HG03439 (cell line): Measurements from ENCODE around the gene OR10G2.
"Not testable (repeated sequence)": the region's sequence is repeated elsewhere in the genome, so short reads cannot be mapped to it uniquely, and the experiment has no call there.

ENCODE experiments used
- ATAC-seq: cut with Tn5 transposase; IDR thresholded peaks from one replicate; pipeline ENCODE4 v1.9.1; 2021; ENCODE audit warnings: mild to moderate bottlenecking, moderate library complexity; ENCODE audit not compliant: unreplicated experiment

The OR10G2 gene, protein sequence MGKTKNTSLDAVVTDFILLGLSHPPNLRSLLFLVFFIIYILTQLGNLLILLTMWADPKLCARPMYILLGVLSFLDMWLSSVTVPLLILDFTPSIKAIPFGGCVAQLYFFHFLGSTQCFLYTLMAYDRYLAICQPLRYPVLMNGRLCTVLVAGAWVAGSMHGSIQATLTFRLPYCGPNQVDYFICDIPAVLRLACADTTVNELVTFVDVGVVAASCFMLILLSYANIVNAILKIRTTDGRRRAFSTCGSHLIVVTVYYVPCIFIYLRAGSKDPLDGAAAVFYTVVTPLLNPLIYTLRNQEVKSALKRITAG

DNA sequence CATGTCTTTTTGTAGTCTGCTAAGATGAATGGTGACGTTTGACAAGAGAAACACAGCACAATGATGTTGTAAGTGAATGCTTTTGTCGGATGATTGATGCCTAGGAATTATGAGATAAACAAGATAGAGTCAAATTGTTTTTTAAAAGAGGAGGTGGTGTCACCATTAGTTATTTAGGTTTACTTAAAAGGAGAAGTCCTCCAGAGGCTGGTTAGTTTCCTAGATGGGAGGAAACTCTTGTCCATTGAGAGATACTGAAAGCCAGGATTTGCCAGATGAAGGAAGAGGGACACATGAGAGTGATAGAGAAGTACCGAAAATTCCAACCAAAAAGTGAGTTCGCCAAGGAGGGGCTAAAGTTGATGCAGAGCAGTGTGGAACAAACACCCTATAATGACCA lies at the start of gene OR10G2:
TSS of gene OR10G2 (minus strand) at position 101 of the 400 bp plus-strand sequence. CDS start at position 3, 98 bp downstream.
- ATAC-seq = no peak

GRCh38 chr14:21680072-21680471 lies 45.3 kb upstream of the OR10G2 start:
- ATAC-seq = no peak

- no peak for ATAC-seq
Observed at GRCh38 chr14:21675566-21675965, 40.8 kb upstream of the OR10G2 start.

DNA sequence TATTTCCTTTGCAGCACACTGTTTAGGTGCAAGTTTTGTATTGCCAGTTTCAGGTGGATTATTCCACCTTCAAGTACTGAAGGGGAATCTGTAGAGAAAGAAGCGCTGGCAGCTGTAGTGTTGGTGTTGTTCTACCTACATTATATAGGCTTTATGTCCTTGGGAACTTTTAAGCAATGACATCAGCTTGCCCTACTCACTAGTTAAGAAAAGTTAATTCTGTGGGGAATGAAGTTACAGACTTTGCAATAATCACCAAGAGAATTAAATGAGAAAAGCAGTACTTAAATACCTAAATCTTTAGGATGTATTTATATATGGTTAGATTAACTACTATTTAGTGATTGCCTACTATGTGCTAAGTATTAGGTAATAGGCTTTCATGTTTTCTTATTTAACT lies 39.0 kb upstream of the OR10G2 start, which contains the start of gene OR4E1:
TSS of gene OR4E1 (minus strand) at position 101 of the 400 bp plus-strand sequence. CDS start 2,883 bp downstream, outside the sequence.
- ATAC-seq = no peak

- ATAC-seq = no peak
Observed at GRCh38 chr14:21672116-21672515, 37.4 kb upstream of the OR10G2 start.

DNA sequence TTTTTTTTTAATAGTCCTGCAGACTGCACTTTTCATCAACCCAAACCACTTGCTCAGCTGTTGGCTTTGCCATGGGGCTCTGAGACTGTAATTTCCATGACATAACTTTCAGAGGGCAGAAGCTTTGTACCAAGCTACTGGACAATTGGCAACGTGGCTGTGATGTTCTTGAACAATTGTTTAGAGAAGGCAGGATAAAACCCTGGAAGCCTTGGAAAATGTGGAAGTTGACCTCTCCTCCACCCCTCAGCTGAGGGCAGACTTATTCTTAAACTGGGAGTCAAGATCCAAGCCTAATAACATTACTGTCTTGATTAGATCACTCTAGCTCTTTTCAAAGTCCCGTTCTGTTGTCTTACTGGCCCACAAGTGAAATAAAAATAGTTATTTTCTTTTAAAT lies 36.6 kb upstream of the OR10G2 start:
- no peak for ATAC-seq

DNA sequence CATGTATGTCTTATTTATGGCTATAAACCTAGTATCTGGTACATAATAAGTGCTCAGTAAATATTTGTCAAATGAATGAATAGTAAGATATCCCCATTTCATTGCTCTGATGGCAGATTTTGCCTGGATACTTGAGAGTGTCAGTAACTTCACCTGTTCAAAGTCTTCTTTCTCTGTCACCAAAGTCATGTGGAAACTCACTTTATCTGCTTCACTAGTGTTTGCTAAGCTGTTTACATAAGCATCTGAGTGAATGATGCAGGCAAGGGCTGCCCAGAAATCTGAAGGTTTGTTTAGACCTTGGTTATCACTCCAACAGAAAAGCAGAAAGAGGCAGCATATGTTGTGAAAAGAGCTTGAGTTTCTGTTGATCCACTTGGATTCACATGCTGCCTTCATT lies 34.5 kb upstream of the OR10G2 start:
- ATAC-seq = no peak

GRCh38 chr14:21668377-21668776 lies 33.6 kb upstream of the OR10G2 start:
- no peak for ATAC-seq

DNA sequence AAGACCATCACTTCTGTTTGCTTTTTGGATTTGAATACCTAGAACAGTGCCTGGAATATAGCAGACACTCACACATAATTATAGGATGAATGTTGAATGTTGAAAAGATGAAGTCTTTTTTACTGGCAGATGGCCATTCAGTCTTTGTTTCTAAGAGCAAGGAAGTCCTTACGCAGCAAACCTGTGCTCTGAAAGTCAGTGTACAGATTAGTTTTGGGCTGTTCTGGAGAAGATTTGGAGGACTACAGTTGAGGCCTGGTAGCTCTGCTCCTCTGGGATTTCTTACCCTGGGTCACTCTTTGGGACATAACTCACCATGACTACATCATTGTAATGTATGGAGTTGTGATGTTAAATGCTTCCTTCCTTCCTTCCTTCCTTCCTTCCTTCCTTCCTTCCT lies 22.2 kb upstream of the OR10G2 start:
- ATAC-seq = no peak

DNA sequence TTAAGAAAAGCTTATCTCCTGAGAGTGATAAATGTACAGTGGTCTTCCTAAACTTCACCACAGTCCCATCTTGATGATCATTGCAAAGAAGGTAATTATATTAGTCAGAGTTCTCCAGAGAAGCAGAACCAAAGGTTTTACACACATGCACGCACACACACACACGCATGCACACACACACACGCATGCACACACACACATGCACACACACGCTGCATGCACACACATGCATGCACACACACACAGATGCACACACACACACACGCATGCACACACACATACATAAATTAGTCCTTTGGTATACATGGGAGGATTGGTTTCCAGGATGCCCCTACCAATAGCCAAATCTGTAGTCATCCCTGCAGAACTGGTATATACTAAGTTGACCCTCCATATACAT lies 19.5 kb upstream of the OR10G2 start:
- ATAC-seq = no peak

GRCh38 chr14:21653331-21653885 lies 18.7 kb upstream of the OR10G2 start, which contains the start of gene OR4E2:
Gene OR4E2, plus strand, starts transcription at chr14:21653835. Its CDS starts 11,248 bp downstream, at chr14:21665083.
- ATAC-seq = no peak

- ATAC-seq = no peak
Observed at GRCh38 chr14:21652209-21652808, 17.6 kb upstream of the OR10G2 start.

DNA sequence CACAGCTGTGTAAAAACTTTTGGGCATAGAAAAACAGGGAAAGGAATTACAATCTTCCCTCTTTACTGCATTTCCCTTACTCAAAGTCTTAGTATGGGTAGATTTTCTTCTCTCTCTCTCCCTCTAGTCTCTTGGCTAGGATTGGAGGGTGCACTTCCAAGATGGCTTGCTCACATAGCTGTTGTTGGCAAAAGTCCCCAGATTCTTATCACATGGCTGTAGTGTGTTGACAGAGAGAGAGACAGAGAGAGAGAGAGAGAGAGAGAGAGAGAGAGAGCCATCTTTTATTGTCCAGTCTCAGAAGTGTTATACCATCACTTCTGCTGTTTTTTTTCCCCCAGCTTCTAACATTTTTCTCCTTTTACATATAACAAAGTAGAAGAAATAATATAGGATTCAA lies 12.6 kb upstream of the OR10G2 start:
- ATAC-seq = no peak

- no peak for ATAC-seq
Observed at GRCh38 chr14:21643407-21643806, 8.7 kb upstream of the OR10G2 start.

GRCh38 chr14:21642683-21643082 lies 7.9 kb upstream of the OR10G2 start:
- no peak for ATAC-seq

GRCh38 chr14:21631084-21631483 lies 3.7 kb downstream of the OR10G2 start:
- ATAC-seq = no peak

GRCh38 chr14:21630503-21630902 lies 4.2 kb downstream of the OR10G2 start:
- not testable (repeated sequence) for ATAC-seq

GRCh38 chr14:21626491-21627230 lies 8.1 kb downstream of the OR10G2 start:
- ATAC-seq = no peak

- ATAC-seq = no peak
Observed at GRCh38 chr14:21617614-21618013, 17.1 kb downstream of the OR10G2 start.

DNA sequence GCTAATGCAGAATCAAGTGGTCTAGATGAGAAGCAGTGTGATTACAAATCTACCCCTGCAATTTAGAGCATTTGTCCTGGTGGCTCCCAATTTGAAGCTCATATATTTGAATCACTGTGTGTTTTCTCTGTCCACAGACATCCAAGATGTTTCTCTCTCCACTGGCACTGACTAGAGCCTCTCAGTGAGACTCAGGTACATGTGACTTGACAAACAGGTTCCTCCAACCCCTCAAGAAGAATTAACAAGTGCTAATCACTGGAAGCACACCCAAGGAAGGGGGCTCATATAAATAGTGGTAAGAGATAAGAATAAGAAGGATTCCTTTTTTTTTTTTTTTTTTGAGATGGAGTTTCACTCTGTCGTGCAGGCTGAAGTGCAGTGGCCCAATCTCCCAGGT lies 20.5 kb downstream of the OR10G2 start:
- no peak for ATAC-seq

GRCh38 chr14:21612324-21612723 lies 22.4 kb downstream of the OR10G2 start:
- ATAC-seq = no peak
